Astrocyte of the cerebellum (primary cell): ENCODE data around the gene PCDHGA10.

Source experiments
- DNase-seq: peaks from one replicate; pipeline ENCODE4 v3.0.0-alpha.2; 2011; ENCODE audit warnings: low read depth
- H3K4me3 ChIP-seq: 2 replicates; pipeline ENCODE4 v1.5.1; 2011; ENCODE audit warnings: mild to moderate bottlenecking, low read depth, low read length, moderate library complexity
- in situ Hi-C: cut with HindIII; loops from 2 replicates; pipeline ENCODE4 v1.10.0; 2017; ENCODE audit warnings: low sequenced_read_pairs
- TF ChIP-seq, protein P1 (sequence below): IDR thresholded peaks from 2 replicates; pipeline ENCODE4 v1.5.1; 2012; ENCODE audit warnings: low read length, low read depth, moderate library complexity, mild to moderate bottlenecking; ENCODE audit errors: missing control alignments

Gene PCDHGA10

GRCh38 chr5:141419074-141419880 is 6.5 kb downstream of the PCDHGA10 start:
- no peak for DNase-seq
- no peak overlapping the region for H3K4me3 ChIP-seq
- in situ Hi-C loops = no loop called here
- TF ChIP-seq, protein P1, sequence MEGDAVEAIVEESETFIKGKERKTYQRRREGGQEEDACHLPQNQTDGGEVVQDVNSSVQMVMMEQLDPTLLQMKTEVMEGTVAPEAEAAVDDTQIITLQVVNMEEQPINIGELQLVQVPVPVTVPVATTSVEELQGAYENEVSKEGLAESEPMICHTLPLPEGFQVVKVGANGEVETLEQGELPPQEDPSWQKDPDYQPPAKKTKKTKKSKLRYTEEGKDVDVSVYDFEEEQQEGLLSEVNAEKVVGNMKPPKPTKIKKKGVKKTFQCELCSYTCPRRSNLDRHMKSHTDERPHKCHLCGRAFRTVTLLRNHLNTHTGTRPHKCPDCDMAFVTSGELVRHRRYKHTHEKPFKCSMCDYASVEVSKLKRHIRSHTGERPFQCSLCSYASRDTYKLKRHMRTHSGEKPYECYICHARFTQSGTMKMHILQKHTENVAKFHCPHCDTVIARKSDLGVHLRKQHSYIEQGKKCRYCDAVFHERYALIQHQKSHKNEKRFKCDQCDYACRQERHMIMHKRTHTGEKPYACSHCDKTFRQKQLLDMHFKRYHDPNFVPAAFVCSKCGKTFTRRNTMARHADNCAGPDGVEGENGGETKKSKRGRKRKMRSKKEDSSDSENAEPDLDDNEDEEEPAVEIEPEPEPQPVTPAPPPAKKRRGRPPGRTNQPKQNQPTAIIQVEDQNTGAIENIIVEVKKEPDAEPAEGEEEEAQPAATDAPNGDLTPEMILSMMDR = no peak

DNA sequence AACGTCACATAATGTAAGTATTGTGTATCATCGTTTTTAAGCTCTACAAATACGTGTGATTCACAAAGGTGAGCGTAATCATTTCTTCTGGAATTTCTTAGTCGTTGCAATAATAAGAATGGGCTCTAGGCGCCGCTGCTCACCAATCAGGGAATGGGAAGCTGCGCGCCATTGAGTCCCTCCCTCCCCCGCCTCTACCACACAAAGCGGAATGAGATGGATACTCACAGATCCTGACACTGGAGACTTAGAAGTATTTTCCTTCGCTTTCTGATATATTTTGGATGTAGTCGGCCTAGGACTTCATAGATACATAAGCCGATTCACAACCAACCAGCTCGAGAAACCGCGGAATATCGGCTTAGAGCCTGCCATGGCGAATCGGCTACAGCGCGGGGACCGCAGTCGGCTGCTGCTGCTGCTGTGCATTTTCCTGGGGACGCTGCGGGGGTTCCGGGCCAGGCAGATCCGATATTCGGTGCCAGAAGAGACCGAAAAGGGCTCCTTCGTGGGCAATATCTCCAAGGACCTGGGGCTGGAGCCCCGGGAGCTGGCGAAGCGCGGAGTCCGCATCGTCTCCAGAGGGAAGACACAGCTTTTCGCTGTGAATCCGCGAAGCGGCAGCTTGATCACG is 8.2 kb downstream of the PCDHGA10 start, which contains the start of gene PCDHGA11:
PCDHGA11 (plus strand) TSS at position 197 of the 634 bp plus-strand sequence; CDS start at position 374, 177 bp downstream.
- in situ Hi-C loops = no loop called here
- TF ChIP-seq, protein P1 = peak; percentile 55
- peak within 1 kb of the TSS; percentile 42 for H3K4me3 ChIP-seq
- DNase-seq = peak; percentile 20

- no peak for DNase-seq
- TF ChIP-seq, protein P1 = no peak
- H3K4me3 ChIP-seq = peak overlapping the region; percentile 42
- in situ Hi-C loops = no loop called here
These were observed 8.7 kb downstream of the PCDHGA10 start for GRCh38 chr5:141421489-141421855.

GRCh38 chr5:141422742-141423291 is 10.0 kb downstream of the PCDHGA10 start:
- in situ Hi-C loops = no loop called here

DNA sequence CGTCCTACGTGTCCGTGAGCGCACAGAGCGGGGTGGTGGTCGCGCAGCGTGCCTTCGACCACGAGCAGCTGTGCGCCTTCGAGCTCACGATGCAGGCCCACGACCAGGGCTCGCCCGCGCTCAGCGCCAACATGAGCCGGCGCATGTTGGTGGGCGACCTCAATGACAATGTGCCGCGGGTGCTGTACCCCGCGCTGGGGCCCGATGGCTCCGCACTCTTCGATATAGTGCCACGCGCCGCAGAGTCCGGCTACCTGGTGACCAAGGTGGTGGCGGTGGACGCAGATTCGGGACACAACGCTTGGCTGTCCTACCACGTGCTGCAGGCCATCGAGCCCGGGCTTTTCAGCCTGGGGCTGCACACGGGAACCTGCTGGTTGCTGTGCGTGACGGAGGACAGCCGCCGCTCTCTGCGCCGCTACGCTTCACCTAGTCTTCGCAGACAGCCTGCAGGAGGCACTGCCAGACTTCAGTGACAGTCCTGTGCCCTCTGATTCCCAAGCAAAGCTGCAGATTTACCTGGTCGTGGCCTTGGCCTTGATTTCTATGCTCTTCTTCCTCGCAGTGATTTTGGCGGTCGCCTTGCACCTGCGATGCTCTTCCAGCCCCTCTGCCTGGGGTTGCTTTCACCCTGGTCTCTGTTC is 15.1 kb downstream of the PCDHGA10 start:
- no peak for DNase-seq
- TF ChIP-seq, protein P1 = no peak
- in situ Hi-C loops = loop anchor here (5.0 kb wide), 1 partner anchor 86 kb away; the partner anchor contains the start of gene PCDHGA3
- H3K4me3 ChIP-seq = no peak overlapping the region

More at GRCh38 chr5:141422742-141423291, 10.0 kb downstream of the PCDHGA10 start:
- TF ChIP-seq, protein P1 = no peak
- H3K4me3 ChIP-seq = no peak overlapping the region
- DNase-seq = no peak
